WERI-Rb-1 (cell line): Measurements from ENCODE around the gene CACNA2D1.
A peak's percentile ranks its signal among the peaks of the same experiment; 100 is the strongest.
"Not testable (repeated sequence)": the region's sequence is repeated elsewhere in the genome, so short reads cannot be mapped to it uniquely, and the experiment has no call there.

Experiments used
- DNase-seq: peaks from one replicate; pipeline ENCODE4 v3.0.0-alpha.2; 2020
- H3K27ac ChIP-seq: fragments of 250-450 bp; sonication (Bioruptor Pico); 2 replicates; pipeline ENCODE4 v1.5.1; 2020; ENCODE audit warnings: mild to moderate bottlenecking, moderate library complexity
- H3K27me3 ChIP-seq: fragments of 250-450 bp; sonication (Bioruptor Pico); 2 replicates; pipeline ENCODE4 v1.5.1; 2021; ENCODE audit warnings: mild to moderate bottlenecking, low read depth, moderate library complexity; ENCODE audit not compliant: insufficient read depth, severe bottlenecking
- H3K36me3 ChIP-seq: fragments of 250-450 bp; sonication (Bioruptor Pico); 2 replicates; pipeline ENCODE4 v1.5.1; 2020; ENCODE audit warnings: mild to moderate bottlenecking, moderate library complexity
- H3K4me3 ChIP-seq: 2 replicates; pipeline ENCODE4 v1.5.1; 2011; ENCODE audit warnings: low read depth, mild to moderate bottlenecking, control low read depth, low read length
- H3K9me3 ChIP-seq: fragments of 250-450 bp; sonication (Bioruptor Pico); 2 replicates; pipeline ENCODE4 v1.5.1; 2021; ENCODE audit warnings: mild to moderate bottlenecking, moderate library complexity; ENCODE audit not compliant: severe bottlenecking
- CTCF ChIP-seq: IDR thresholded peaks from 2 replicates; pipeline ENCODE4 v1.5.1; 2011; ENCODE audit warnings: low read depth, mild to moderate bottlenecking, control low read depth, inconsistent platforms, low read length

Gene CACNA2D1

GRCh38 chr7:82154728-82155127 is 288.8 kb downstream of the CACNA2D1 start:
- H3K9me3 ChIP-seq: no peaks in the 10 kb centered on the region
- TF ChIP-seq CTCF: no peak
- no peak overlapping the region for H3K4me3 ChIP-seq

GRCh38 chr7:82153776-82154175 is 289.8 kb downstream of the CACNA2D1 start:
- Histone ChIP-seq H3K36me3 (no peaks in the 10 kb centered on the region), H3K27ac (peak overlapping the region; percentile 13; the same call in 1 of the 2 replicates), H3K27me3 (no peaks in the 10 kb centered on the region), H3K4me3 (no peak overlapping the region), H3K9me3 (no peaks in the 10 kb centered on the region)
- no peak for TF ChIP-seq CTCF
- DNase-seq: no peak

More at GRCh38 chr7:82154728-82155127, 288.8 kb downstream of the CACNA2D1 start:
- no peak overlapping the region for H3K27ac ChIP-seq
- no peaks in the 10 kb centered on the region for H3K27me3 ChIP-seq
- no peak for DNase-seq
- H3K36me3 ChIP-seq: no peaks in the 10 kb centered on the region

GRCh38 chr7:82152858-82153257 is 290.7 kb downstream of the CACNA2D1 start:
- no peaks in the 10 kb centered on the region for H3K9me3 ChIP-seq
- no peak overlapping the region for H3K27ac ChIP-seq
- no peak for DNase-seq
- H3K27me3 ChIP-seq: no peaks in the 10 kb centered on the region
- H3K36me3 ChIP-seq: no peaks in the 10 kb centered on the region
- no peak overlapping the region for H3K4me3 ChIP-seq
- no peak for TF ChIP-seq CTCF

GRCh38 chr7:82146491-82146890 is 297.1 kb downstream of the CACNA2D1 start:
- no peak for DNase-seq
- H3K4me3 ChIP-seq: no peak overlapping the region
- H3K27me3 ChIP-seq: no peaks in the 10 kb centered on the region
- H3K27ac ChIP-seq: no peak overlapping the region
- H3K9me3 ChIP-seq: no peaks in the 10 kb centered on the region
- no peak for TF ChIP-seq CTCF
- H3K36me3 ChIP-seq: no peaks in the 10 kb centered on the region

GRCh38 chr7:82142263-82142864 is 301.2 kb downstream of the CACNA2D1 start:
- no peak overlapping the region for H3K27ac ChIP-seq
- DNase-seq: no peak
- TF ChIP-seq CTCF: no peak
- no peak overlapping the region for H3K4me3 ChIP-seq
- H3K9me3 ChIP-seq: no peaks in the 10 kb centered on the region
- no peaks in the 10 kb centered on the region for H3K27me3 ChIP-seq
- H3K36me3 ChIP-seq: no peaks in the 10 kb centered on the region

- Histone ChIP-seq H3K4me3 (no peak overlapping the region), H3K36me3 (no peaks in the 10 kb centered on the region), H3K27ac (no peak overlapping the region), H3K27me3 (no peaks in the 10 kb centered on the region), H3K9me3 (no peaks in the 10 kb centered on the region)
- no peak for TF ChIP-seq CTCF
- DNase-seq: no peak
These were observed 302.1 kb downstream of the CACNA2D1 start for GRCh38 chr7:82141427-82141826.

- H3K27me3 ChIP-seq, H3K9me3 ChIP-seq, H3K36me3 ChIP-seq, H3K27ac ChIP-seq, H3K4me3 ChIP-seq, DNase-seq: not testable (repeated sequence)
These were observed 303.0 kb downstream of the CACNA2D1 start for GRCh38 chr7:82140608-82141007.
